B cell (primary cell): ENCODE measurements around the gene ARHGAP33. TPM values are rescaled to one million over a fixed set of nuclear protein-coding genes. Genes with fewer than 3 reads are reported as not detected.

Experiments used
- ATAC-seq: fragments of 200-7000 bp; cut with Tn5 transposase; one replicate; pipeline ENCODE4 v1.10.0; 2021; ENCODE audit warnings: low read depth, mild to moderate bottlenecking, moderate number of reproducible peaks, moderate library complexity
- CTCF ChIA-PET: fragments of 350-600 bp; sonication (Branson Sonifier 250); formaldehyde crosslinking; loops from one replicate; lab custom pipeline; 2021; ENCODE audit warnings: antibody characterized with exemption, inconsistent platforms; lab: Charles Lee
- POLR2A ChIA-PET: fragments of 350-600 bp; sonication (Branson Sonifier 250); formaldehyde crosslinking; loops from one replicate; lab custom pipeline; 2021; ENCODE audit warnings: antibody characterized with exemption; lab: Charles Lee
- DNase-seq: peaks from one replicate; pipeline ENCODE4 v3.0.0; 2013
- H2AFZ ChIP-seq: 2 replicates; pipeline ENCODE4 v1.6.1; 2012; ENCODE audit warnings: mild to moderate bottlenecking, low read depth, low read length; ENCODE audit not compliant: insufficient read depth, poor library complexity, severe bottlenecking
- H3K27ac ChIP-seq, 2 donors: 1 replicate in 1 of 2; 2 replicates in 1 of 2; pipeline ENCODE4 v1.5.1; 2012 to 2013; ENCODE audit warnings: low read length in 2 of 2, mild to moderate bottlenecking in 2 of 2, moderate library complexity in 1 of 2
- H3K27me3 ChIP-seq, 4 experiments: fragments of 200-600 bp in 1 of 4; sonication (generic) in 1 of 4; replicated peaks in 1 of 4; 1 replicate in 2 of 4; 2 replicates in 2 of 4; pipeline versions ENCODE4 v1.6.1 to v1.7.0; 2013 to 2016; ENCODE audit warnings: low read length in 3 of 4, mild to moderate bottlenecking in 2 of 4, mixed read lengths in 1 of 4, moderate library complexity in 1 of 4; ENCODE audit not compliant: insufficient read depth in 4 of 4, control insufficient read depth in 3 of 4; ENCODE audit errors: control extremely low read depth in 1 of 4
- H3K36me3 ChIP-seq, 2 experiments: replicated peaks in 1 of 2; 1 replicate in 1 of 2; 2 replicates in 1 of 2; pipeline versions ENCODE4 v1.6.1 to v1.7.1; 2013; ENCODE audit warnings: low read length in 1 of 2; ENCODE audit not compliant: insufficient read depth in 2 of 2, control insufficient read depth in 1 of 2; ENCODE audit errors: control extremely low read depth in 1 of 2, extremely low read depth in 1 of 2
- H3K4me1 ChIP-seq, 2 donors: fragments of 200-600 bp in 1 of 2; sonication (generic) in 1 of 2; 1 replicate in 1 of 2; 2 replicates in 1 of 2; pipeline versions ENCODE4 v1.5.1 to v1.6.1; 2013 to 2017; ENCODE audit warnings: low read length in 2 of 2; ENCODE audit not compliant: control insufficient read depth in 2 of 2, insufficient read depth in 2 of 2
- H3K4me2 ChIP-seq: replicated peaks from 2 replicates; pipeline ENCODE3; 2012; ENCODE audit warnings: mild to moderate bottlenecking, low read depth, low read length; ENCODE audit not compliant: poor library complexity, severe bottlenecking
- H3K4me3 ChIP-seq, 5 experiments: fragments of 200-600 bp in 1 of 5; sonication (generic) in 1 of 5; 1 replicate in 3 of 5; 2 replicates in 2 of 5; pipeline versions ENCODE4 v1.5.1 to v1.7.0; 2011 to 2016; ENCODE audit warnings: low read length in 4 of 5, mild to moderate bottlenecking in 4 of 5, low read depth in 2 of 5, control low read depth in 1 of 5, moderate library complexity in 1 of 5; ENCODE audit not compliant: insufficient read depth in 1 of 5; ENCODE audit errors: control extremely low read depth in 1 of 5, extremely low read depth in 1 of 5
- H3K79me2 ChIP-seq: fragments of 200-600 bp; sonication (generic); one replicate; pipeline ENCODE4 v1.6.0; 2016; ENCODE audit warnings: low read length; ENCODE audit not compliant: control insufficient read depth, insufficient read depth
- H3K9ac ChIP-seq: fragments of 200-600 bp; sonication (generic); 2 replicates; pipeline ENCODE4 v1.6.1; 2017; ENCODE audit warnings: mild to moderate bottlenecking, low read length, moderate library complexity
- H3K9me3 ChIP-seq, 3 donors: one replicate each; pipeline versions ENCODE4 v1.6.1 to v1.7.1; 2013; ENCODE audit warnings: low read length in 2 of 3; ENCODE audit not compliant: control insufficient read depth in 2 of 3, insufficient read depth in 1 of 3; ENCODE audit errors: control extremely low read depth in 1 of 3
- H4K20me1 ChIP-seq: 2 replicates; pipeline ENCODE4 v1.6.0; 2012; ENCODE audit warnings: mild to moderate bottlenecking, low read length; ENCODE audit not compliant: insufficient read depth, control insufficient read depth, poor library complexity, severe bottlenecking
- H3K27ac Mint-ChIP-seq: one replicate; pipeline ENCODE4 v1.8.0; 2021; ENCODE audit warnings: mixed read lengths
- H3K27me3 Mint-ChIP-seq: one replicate; pipeline ENCODE4 v1.8.0; 2021; ENCODE audit warnings: mixed read lengths
- H3K4me1 Mint-ChIP-seq: one replicate; pipeline ENCODE4 v1.8.0; 2021; ENCODE audit warnings: mixed read lengths
- H3K4me3 Mint-ChIP-seq: one replicate; pipeline ENCODE4 v1.8.0; 2021; ENCODE audit warnings: mixed read lengths
- H3K9me3 Mint-ChIP-seq: one replicate; pipeline ENCODE4 v1.8.0; 2022; ENCODE audit warnings: mixed read lengths; ENCODE audit not compliant: insufficient read depth
- CTCF ChIP-seq: fragments of 200-600 bp; IDR thresholded peaks from one replicate; pipeline ENCODE4 v1.8.0; 2022; ENCODE audit warnings: antibody characterized with exemption, mild to moderate bottlenecking
- EZH2 ChIP-seq: IDR thresholded peaks from 2 replicates; pipeline ENCODE4 v1.6.1; 2012; ENCODE audit warnings: borderline replicate concordance, low read depth, mild to moderate bottlenecking, moderate library complexity, low read length; ENCODE audit not compliant: insufficient read depth, poor library complexity, severe bottlenecking
- WGBS: methylation state at CpG from one replicate; pipeline ENCODE4 v1.1.5; 2013; ENCODE audit warnings: missing lambda C conversion rate; ENCODE audit not compliant: insufficient coverage; 5-methylcytosine and 5-hydroxymethylcytosine counted together
- intact Hi-C: fragments of 100-400 bp; cut with micrococcal nuclease; formaldehyde crosslinking; loops from one replicate; pipeline ENCODE4 v1.10.0; 2022
- polyA plus RNA-seq: library from polyadenylated mRNA; depleted of rRNA; stranded (reverse); fragments of >200 nt; gene quantifications from 2 replicates; pipeline ENCODE4 v1.2.3, GENCODE V29; 2012
- total RNA-seq, 2 donors: library from RNA; stranded (reverse); fragments of 120-200 nt in 1 of 2; gene quantifications; 1 replicate in 1 of 2; 2 replicates in 1 of 2; pipeline versions ENCODE4 v1.2.3 to v1.2.4, GENCODE V29; 2013 to 2022

ARHGAP33 gene
- total and polyA plus RNA-seq, 2 donors (not counting 1 experiment from before 2014, with no cell fraction given), result 18.2 to 27.8 TPM

DNA sequence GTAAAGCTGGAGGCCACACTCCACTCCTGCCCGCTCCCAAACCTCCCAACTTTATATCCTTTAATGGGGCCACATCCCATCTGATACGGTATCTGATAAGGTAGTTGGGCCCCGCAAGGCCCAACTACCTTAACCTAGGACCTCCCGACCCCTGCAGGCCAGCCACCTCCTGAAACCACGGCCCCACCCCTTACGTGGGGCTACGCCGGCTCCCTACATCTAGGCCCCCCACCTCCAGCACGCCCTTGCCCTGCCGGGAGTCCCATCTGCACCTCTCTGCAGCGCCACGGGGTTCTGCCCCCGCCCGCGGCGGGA is 35.3 kb upstream of the ARHGAP33 start:
- Mint-ChIP-seq H3K4me1 (peaks cover 52% of the 10 kb centered on the region), H3K4me3 (peak overlapping the region; percentile 96), H3K27ac (peak overlapping the region; percentile 92), H3K27me3 (no peaks in the 10 kb centered on the region), H3K9me3 (no peaks in the 10 kb centered on the region)
- TF ChIP-seq CTCF (no peak), EZH2 (no peak)
- ATAC-seq (peak; percentile 0), DNase-seq (no peak)
- Histone ChIP-seq H3K9me3 (no peaks in the 10 kb centered on the region), H3K27me3 (no peaks in the 10 kb centered on the region), H3K27ac (peak overlapping the region; percentile 21 to 61), H3K4me1 (peaks cover 34 to 64% of the 10 kb centered on the region in 2 donors), H3K4me2 (peak overlapping the region; percentile 100), H3K4me3 (peak overlapping the region; percentile 60 to 93 (median 83)), H3K9ac (peak overlapping the region; percentile 91), H2AFZ (peak overlapping the region; percentile 66), H3K79me2 (peaks cover 48% of the 10 kb centered on the region), H4K20me1 (peaks cover 28% of the 10 kb centered on the region), H3K36me3 (peaks cover 0 to 39% of the 10 kb centered on the region in 2 experiments)
- CTCF ChIA-PET, result interaction anchor here (0.8 to 1.6 kb wide), 8 partner anchors 8 to 219 kb away, joined by 3 to 7 read pairs (median 4); partner anchors contain the start of gene LIN37
- intact Hi-C loops, result loop anchor here (1.0 to 10.0 kb wide), 8 partner anchors 18 to 475 kb away; partner anchors contain the start of genes ARHGAP33, PROSER3, ZNF146 and ZNF565
- POLR2A ChIA-PET, result interaction anchor here (0.7 to 1.5 kb wide), 9 partner anchors 8 to 160 kb away, joined by 3 to 10 read pairs (median 3); partner anchors contain the start of genes HSPB6, LIN37 and NFKBID
- 8% methylated on average over 15 of the region's 16 CpGs for WGBS
